HCT116 (cell line): ENCODE results near the gene USP47.

Experiments
- ATF3 ChIP-seq: IDR thresholded peaks from 2 replicates; pipeline ENCODE4 v1.6.1; 2012
- CTCF ChIP-seq, 3 experiments: fragments of 200-600 bp in 1 of 3; sonication (generic) in 1 of 3; IDR thresholded peaks in 2 of 3; conservative IDR thresholded peaks in 1 of 3; 2 replicates each; pipeline ENCODE4 v1.5.1; 2012 to 2017; ENCODE audit warnings: low read depth in 2 of 3, low read length in 2 of 3, antibody characterized with exemption in 1 of 3, borderline replicate concordance in 1 of 3, control low read depth in 1 of 3, mild to moderate bottlenecking in 1 of 3, mixed read lengths in 1 of 3, mixed run types in 1 of 3, moderate library complexity in 1 of 3; ENCODE audit not compliant: insufficient read depth in 1 of 3
- REST ChIP-seq: IDR thresholded peaks from 2 replicates; pipeline ENCODE4 v1.6.1; 2012; ENCODE audit warnings: low read depth

- TF ChIP-seq CTCF (IDR thresholded peaks at IDR 0.05 in 2 of 3, conservative IDR thresholded peaks at IDR 0.05 in 1 of 3; ENCODE audit: borderline replicate concordance in 1 of 3, insufficient read depth in 1 of 3, low read depth in 2 of 3, low read length in 2 of 3) (no peak), ATF3 (no peak), REST (no peak)
Measured at GRCh38 chr11:11821899-11822298, 19.9 kb upstream of the USP47 start.
